C4-2B (cell line): ENCODE data around the gene CCDC17.

Source experiments
- CTCF ChIP-seq: fragments of 450-650 bp; conservative IDR thresholded peaks from 2 replicates; pipeline ENCODE4 v1.5.1; 2017; ENCODE audit warnings: mild to moderate bottlenecking
- ZFX ChIP-seq: fragments of 450-650 bp; IDR thresholded peaks from 2 replicates; pipeline ENCODE4 v1.6.1; 2017

GRCh38 chr1:45620588-45621500, 3.0 kb downstream of the CCDC17 start:
- TF ChIP-seq CTCF (no peak), ZFX (no peak)
